Colon (tissue), 2 donors: ENCODE data around the gene KIF26B.
"Not testable (repeated sequence)": the region's sequence is repeated elsewhere in the genome, so short reads cannot be mapped to it uniquely, and the experiment has no call there.

Experiments used
- FAIRE-seq: peaks from 2 replicates; lab custom pipeline; 2012; peaks lifted over from hg19 to GRCh38; lab: Jason Lieb, UNC
- donor health status: control.
- donor health status: control.

Gene KIF26B

DNA sequence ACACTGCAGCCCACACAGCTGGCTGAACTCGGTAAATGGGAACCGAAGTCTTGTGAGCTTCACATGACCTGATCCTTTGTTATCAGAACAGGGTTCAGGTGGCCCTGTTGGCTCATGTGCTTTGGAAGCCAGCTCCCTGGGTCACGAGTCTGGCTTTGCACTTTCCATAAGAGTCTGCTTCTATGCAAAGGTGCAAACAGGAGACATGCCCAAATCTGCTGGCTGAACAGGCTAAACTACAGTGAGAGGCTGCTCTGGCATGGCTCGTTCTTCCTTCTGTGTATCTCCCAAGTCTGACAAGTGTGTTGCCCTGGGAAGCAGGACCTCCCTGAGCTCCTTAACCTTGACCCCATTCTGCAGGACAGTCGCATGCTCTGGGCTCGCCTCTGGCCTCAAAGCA is 549.6 kb downstream of the KIF26B start:
- no peak for FAIRE-seq

GRCh38 chr1:245704765-245705164 is 550.0 kb downstream of the KIF26B start:
- no peak for FAIRE-seq

DNA sequence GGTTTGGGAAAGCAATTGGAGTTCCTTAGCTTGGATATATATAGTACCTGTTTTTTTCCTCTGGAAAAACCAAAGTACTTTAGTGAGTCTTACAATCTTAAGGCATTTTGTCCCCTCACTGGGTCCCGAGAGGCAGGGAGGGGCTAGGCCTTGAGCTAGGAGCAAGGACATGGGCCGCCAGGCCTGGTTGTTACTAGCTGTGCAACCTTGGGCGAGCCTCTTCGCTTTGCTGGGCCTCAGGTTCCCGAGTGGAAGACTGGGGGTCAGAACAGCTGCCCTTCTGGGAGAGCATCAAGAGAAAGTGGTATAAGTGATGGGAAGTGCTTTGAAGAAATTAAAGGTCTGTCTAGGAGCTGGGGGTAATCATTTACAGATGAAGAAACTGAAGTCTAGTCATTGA is 553.2 kb downstream of the KIF26B start:
- FAIRE-seq = no peak

DNA sequence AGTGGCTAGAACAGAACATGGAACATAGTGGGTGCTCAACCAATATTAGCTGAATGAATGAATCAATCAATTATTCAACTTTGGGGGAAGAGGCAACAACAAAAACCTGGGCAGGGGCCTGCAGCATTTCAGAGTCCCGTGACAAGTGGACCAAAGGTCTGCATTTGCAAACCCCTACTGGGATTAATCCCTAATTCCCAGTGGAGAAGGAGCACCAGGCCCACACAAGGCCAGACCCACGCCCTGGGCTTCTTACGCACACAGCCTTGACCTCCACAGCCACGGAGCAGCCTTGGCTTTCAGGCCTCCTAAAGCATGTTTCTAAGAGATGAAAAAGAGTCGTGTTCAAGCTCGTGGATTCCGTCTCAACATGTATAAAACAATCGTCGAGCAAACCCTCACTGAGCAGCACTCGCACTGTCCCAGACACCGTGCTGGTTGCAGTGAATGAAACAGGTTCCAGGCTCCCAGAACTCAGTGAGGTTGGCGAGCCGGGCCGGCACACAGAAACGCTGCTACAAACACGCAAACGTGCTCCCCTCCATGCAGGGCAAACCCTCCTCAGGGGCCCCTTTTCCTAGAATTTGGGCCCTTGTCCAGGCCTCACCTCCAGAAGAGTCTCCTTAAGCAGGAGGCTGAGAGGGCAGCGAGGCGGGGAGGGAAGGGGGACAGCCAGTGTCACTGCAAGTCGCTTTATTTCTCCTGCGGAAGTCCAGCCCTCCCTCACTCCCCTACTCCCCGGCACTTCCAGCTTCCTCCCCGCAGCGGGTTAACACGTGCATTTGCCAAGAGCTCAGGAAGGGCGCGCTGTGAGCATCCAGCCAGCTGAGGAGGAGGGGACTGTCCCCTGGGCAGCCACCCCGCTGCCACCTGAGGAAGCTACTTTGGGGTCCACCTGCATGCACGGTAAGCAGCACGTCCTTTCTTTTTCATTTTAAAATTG is 556.4 kb downstream of the KIF26B start:
- FAIRE-seq = no peak

DNA sequence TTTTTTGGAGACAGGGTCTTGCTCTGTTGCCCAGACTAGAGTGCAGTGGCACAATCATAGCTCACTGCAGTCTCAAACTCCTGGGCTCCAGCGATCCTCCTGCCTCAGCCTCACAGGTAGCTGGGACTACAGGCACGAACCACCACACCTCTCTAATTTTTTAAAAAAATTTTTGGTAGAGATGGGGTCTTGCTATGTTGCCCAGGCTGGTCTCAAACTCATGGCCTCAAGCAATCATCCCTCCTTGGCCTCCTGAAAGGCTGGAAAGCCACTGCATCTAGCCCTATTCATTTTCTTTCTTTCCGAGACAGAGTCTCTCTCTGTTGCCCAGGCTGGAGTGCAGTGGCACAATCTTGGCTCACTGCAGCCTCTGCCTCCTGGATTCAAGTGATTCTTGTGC is 559.2 kb downstream of the KIF26B start:
- FAIRE-seq = not testable (repeated sequence)

DNA sequence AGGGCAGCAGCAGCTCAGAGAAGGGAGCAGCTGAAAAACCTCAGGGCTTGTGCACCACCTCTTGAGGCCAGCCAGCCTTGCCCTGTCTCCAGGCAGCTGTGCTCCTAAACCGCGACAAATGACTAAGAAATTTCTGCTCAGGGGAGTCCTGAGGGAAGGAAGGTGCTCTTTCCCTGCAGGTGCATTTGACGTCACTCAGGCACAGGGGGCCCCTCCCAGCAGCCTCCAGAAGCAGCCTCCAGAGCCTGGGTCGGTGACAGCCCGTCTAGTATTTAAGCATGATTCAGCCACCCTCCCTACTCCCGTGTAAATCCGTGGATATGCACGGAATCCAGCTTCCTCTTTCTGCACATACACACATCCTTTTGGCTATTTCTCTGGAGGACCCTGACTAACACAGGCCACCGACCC is 560.5 kb downstream of the KIF26B start:
- FAIRE-seq = no peak

DNA sequence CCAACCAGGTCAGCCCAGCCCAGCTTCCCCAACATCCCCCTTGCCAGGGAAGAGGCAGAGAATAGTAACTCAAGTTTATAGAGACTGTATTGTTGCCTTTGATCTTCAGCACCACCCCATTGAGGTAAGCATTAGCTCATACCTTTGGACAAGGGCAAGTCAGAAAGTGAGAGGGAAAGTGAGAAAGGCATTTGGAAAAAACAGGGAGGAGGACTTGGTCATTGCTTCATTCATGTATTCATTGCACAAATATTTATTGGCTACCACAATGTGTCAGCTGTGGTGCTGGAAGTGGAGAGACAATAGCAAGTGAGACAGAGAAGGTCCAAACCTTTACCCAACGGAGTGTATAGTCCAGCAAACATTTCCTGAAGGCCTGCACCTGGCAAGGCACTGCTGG is 561.2 kb downstream of the KIF26B start:
- FAIRE-seq = no peak

GRCh38 chr1:245716561-245716960 is 561.8 kb downstream of the KIF26B start:
- no peak for FAIRE-seq

DNA sequence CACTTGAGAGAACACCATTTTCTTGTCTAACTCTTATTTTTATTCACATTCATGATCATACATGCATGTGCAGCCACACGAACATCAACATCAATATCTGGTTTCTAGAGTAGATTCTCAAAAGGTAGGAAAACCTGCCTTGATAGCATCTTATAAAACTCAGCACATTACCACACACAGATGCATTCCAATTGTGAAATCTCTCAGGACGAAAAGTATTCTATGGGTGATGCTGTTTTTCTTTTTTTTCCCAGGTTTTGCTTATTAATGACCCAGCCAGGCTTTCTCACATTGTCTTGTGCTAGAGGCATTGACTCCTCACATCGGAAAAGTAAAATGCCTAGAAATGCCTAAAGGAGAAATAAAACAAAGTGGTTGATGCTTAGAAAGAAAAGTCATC is 562.8 kb downstream of the KIF26B start:
- FAIRE-seq = no peak

- FAIRE-seq = no peak
Observed at GRCh38 chr1:245718123-245718522, 563.3 kb downstream of the KIF26B start.

GRCh38 chr1:245718951-245719350 is 564.2 kb downstream of the KIF26B start:
- FAIRE-seq = no peak

- FAIRE-seq = no peak
Observed at GRCh38 chr1:245721488-245721887, 566.7 kb downstream of the KIF26B start.

DNA sequence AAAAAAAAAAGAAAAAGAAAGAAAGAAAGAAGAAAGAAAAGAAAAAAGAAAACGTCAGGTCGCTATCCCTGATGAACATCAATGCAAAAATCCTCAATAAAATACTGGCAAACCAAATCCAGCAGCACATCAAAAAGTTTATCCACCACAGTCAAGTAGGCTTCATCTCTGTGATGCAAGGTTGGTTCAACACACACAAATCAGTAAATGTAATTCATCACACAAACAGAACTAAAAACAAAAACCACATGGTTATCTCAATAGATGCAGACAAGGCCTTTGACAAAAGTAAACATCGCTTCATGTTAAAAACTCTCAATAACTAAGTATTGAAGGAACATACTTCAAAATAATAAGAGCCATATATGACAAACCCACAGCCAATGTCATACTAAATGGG is 573.2 kb downstream of the KIF26B start:
- FAIRE-seq = not testable (repeated sequence)

GRCh38 chr1:245730801-245731200 is 576.0 kb downstream of the KIF26B start:
- no peak for FAIRE-seq

DNA sequence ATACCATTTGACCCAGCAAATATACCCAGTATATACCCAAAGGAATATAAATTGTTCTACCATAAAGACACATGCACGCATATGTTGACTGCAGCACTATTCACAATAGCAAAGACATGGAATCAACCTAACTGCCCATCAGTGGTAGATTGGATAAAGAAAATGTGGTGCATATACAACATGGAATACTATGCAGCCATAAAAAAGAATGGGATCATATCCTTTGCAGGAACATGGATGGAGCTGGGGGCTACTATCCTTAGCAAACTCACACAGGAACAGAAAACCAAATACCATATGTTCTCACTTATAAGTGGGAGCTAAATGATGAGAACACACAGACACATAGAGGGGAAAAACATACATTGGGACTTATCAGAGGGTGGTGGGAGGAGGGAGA is 585.6 kb downstream of the KIF26B start:
- not testable (repeated sequence) for FAIRE-seq

- no peak for FAIRE-seq
Observed at GRCh38 chr1:245742896-245743295, 588.1 kb downstream of the KIF26B start.

DNA sequence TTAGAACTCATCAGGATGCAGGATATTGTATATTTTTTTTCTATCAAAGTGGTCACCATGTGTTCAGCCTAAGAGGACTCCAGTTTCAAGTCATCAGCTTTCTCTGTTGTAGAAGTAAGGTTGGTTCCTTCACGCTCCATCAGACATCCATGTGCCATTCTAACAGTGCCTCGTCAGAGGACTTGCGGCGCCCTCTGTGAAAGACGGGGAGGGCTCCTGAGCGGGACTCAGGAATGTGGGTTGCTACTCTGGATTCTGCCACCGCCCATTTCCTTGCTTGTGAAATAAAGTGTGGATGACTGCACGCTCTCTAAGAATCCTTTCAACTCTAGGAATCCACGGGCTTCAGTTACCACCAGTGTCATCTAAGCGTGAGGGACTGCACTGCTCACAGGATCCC is 593.5 kb downstream of the KIF26B start:
- FAIRE-seq = no peak

DNA sequence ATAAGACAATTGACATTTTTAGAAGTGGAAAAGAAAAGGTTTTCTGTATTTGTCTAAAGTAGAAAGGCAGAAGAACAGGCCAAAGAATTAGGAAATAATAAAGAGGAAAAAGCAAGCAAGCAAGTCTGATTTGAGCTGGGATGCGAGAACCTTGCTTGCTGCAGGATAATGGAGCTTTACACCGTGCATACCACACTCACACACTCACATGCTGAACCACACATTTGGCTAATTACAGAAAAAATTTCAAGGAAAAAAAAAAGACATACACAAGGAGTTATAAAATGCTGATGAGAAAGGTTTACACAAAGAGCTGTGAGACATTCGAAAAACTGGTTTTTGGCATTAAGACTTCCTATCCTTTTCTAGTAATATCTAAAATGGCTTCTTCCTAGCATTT is 593.9 kb downstream of the KIF26B start:
- no peak for FAIRE-seq

DNA sequence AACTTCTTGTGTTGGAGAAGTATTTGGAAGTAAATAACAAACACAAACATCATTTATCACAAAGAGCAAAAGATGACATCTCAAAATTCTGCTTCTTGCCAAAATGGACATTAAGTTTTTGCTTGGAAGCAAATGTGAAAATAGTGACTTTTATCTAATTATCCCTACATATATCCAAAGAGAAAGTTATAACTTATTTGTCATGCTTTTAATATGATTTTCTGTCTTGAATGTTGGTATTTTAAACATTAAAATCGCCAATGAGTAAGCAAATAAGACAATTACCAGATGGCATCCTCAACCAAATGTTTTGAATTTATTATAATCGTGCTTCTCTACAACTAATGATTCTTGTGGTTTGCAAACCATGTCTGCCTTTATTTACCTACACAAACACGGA is 594.3 kb downstream of the KIF26B start:
- no peak for FAIRE-seq

GRCh38 chr1:245750261-245750660 is 595.5 kb downstream of the KIF26B start:
- FAIRE-seq = no peak

DNA sequence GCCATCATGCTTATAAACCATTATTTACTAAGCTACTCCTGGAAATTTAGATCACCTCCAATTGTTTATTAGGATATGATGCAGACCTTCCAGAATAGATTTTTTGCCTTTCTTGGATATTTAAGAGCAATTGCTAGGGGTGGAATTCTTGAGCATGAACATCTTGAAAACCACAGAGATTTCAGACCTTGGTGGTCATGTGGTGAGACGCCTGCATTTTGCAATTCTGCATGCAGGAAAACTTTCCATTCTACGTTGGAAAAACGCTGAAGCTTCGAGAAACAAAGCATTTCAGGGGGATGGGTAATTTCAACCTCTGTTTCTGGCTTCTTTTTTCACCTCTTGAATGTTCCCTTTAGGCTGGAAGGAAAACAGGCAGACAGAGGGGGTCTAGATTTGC is 596.3 kb downstream of the KIF26B start:
- FAIRE-seq = no peak

DNA sequence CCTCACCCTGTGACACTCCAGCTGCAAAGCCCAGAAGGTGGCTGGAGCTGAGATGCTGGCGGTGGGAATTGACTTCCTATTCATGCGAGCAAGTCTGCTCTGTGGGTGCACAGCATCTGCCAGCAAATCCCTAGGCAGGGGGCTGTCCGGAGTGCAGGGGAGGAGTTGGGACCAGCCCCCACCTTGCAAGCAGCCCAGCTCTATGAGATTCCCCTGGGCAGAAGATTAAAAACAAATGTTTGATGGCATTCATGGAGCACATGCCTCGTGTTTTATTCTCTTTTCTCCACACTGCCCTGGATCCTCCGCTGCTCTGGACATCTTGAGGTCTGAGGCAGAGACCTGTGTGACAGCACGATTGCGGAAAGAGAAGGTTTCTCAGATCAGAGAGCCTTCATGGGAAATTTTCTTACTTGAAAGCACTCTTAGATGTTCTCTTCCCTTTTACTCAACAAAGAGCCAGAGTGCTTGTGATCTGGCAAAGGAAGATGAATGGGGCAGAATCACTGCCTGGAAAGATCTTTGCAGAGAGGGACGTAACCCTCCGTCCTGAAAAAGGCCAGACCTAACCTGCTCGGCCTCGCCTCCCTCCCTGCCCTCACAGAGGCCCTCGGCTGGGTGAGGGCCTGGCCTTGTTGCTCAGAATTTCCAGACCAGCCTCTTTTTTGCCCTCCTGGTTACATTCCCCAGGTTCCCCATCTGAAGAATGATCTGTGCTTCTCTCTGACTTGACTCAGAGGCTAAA is 597.1 kb downstream of the KIF26B start:
- no peak for FAIRE-seq

DNA sequence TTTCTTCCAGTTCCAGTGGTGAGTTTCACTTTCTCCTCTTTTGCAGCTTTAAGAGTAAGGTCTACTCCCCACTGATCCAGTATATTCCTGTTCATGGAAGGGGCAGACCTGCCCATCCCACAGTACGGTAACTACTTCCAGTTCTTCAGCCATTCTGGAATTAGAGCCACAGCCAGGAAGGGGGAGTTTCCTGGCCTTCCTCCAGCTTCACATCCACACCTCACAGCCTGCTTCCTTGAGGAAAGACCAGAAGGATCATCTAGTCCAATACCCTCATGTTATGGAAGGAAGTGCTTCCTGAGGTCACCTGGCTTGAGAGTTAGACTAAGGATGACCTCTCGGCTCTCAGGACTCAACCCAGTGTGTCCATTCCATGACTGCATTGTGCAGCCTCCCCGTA is 597.8 kb downstream of the KIF26B start:
- no peak for FAIRE-seq
